A673 (cell line): ENCODE data around the gene ATP10B.

Experiments
- EZH2 ChIP-seq: fragments of 200-600 bp; sonication (generic); IDR thresholded peaks from 2 replicates; pipeline ENCODE4 v1.6.1; 2017; ENCODE audit warnings: borderline replicate concordance, low read depth, mild to moderate bottlenecking, mixed read lengths, antibody characterized with exemption, low read length; ENCODE audit not compliant: poor library complexity, severe bottlenecking
- TF ChIP-seq, protein P1 (sequence below): fragments of 300-800, 200-600 bp; sonication (generic); conservative IDR thresholded peaks from 2 replicates; pipeline ENCODE4 v1.5.1; 2017; ENCODE audit warnings: low read depth, mild to moderate bottlenecking, antibody characterized with exemption, low read length, moderate library complexity, mixed read lengths

DNA sequence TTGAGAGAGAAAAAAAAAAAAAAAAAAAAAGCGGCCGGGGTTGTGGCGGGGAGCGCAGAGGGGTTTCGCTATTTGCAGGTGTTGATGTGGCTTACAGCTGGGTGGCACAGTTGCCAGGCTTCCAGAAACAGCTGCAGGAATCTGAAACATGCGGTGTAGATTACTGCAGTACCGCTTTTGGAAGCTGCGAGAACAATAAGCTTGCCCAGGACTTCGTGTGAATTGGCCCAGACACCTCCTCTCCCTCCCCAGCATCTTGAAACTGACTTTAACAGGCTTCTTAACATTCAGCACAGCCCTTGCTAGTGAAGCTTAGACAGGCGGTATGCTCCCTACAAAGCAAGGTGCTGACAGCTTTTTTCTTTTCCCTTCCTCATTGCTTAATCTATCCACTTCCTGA lies 104.0 kb downstream of the ATP10B start:
- TF ChIP-seq, protein P1, sequence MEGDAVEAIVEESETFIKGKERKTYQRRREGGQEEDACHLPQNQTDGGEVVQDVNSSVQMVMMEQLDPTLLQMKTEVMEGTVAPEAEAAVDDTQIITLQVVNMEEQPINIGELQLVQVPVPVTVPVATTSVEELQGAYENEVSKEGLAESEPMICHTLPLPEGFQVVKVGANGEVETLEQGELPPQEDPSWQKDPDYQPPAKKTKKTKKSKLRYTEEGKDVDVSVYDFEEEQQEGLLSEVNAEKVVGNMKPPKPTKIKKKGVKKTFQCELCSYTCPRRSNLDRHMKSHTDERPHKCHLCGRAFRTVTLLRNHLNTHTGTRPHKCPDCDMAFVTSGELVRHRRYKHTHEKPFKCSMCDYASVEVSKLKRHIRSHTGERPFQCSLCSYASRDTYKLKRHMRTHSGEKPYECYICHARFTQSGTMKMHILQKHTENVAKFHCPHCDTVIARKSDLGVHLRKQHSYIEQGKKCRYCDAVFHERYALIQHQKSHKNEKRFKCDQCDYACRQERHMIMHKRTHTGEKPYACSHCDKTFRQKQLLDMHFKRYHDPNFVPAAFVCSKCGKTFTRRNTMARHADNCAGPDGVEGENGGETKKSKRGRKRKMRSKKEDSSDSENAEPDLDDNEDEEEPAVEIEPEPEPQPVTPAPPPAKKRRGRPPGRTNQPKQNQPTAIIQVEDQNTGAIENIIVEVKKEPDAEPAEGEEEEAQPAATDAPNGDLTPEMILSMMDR: no peak
- no peak for TF ChIP-seq EZH2
